ENCODE results near the gene LINGO3.

- TF ChIP-seq POLR2A (IDR thresholded peaks at IDR 0.05) (no peak), CTCF (IDR thresholded peaks at IDR 0.05) (no peak)
Measured at GRCh38 chr19:2290441-2291184, 17.3 kb downstream of the LINGO3 start.
